Measurements from ENCODE around the gene GALM.
"Not testable (repeated sequence)": the region's sequence is repeated elsewhere in the genome, so short reads cannot be mapped to it uniquely, and the experiment has no call there.

Gene GALM

GRCh38 chr2:38712871-38713270 lies 47.0 kb downstream of the GALM start:
- H3K4me3 ChIP-seq (ENCODE audit: low read depth, low read length), result no peak overlapping the region
- no peak for TF ChIP-seq CTCF (IDR thresholded peaks at IDR 0.05; ENCODE audit: low read depth, low read length, missing control alignments)
- no peak for DNase-seq (ENCODE audit: low read depth)

- no peak for DNase-seq (ENCODE audit: low read depth)
- no peak overlapping the region for H3K4me3 ChIP-seq (ENCODE audit: low read depth, low read length)
- TF ChIP-seq CTCF (IDR thresholded peaks at IDR 0.05; ENCODE audit: low read depth, low read length, missing control alignments), result no peak
These were observed 47.4 kb downstream of the GALM start for GRCh38 chr2:38713338-38713737.

GRCh38 chr2:38714941-38715340 lies 49.0 kb downstream of the GALM start:
- not testable (repeated sequence) for H3K4me3 ChIP-seq (ENCODE audit: low read depth, low read length); DNase-seq (ENCODE audit: low read depth)

GRCh38 chr2:38716185-38716584 lies 50.3 kb downstream of the GALM start:
- no peak for DNase-seq (ENCODE audit: low read depth)
- no peak overlapping the region for H3K4me3 ChIP-seq (ENCODE audit: low read depth, low read length)
- TF ChIP-seq CTCF (IDR thresholded peaks at IDR 0.05; ENCODE audit: low read depth, low read length, missing control alignments), result no peak

GRCh38 chr2:38718601-38719000 lies 52.7 kb downstream of the GALM start:
- TF ChIP-seq CTCF (IDR thresholded peaks at IDR 0.05; ENCODE audit: low read depth, low read length, missing control alignments), result no peak

GRCh38 chr2:38719706-38720105 lies 53.8 kb downstream of the GALM start:
- TF ChIP-seq CTCF (IDR thresholded peaks at IDR 0.05; ENCODE audit: low read depth, low read length, missing control alignments), result no peak
- DNase-seq (ENCODE audit: low read depth), result no peak
- no peak overlapping the region for H3K4me3 ChIP-seq (ENCODE audit: low read depth, low read length)

More at GRCh38 chr2:38718601-38719000, 52.7 kb downstream of the GALM start:
- no peak overlapping the region for H3K4me3 ChIP-seq (ENCODE audit: low read depth, low read length)
- DNase-seq (ENCODE audit: low read depth), result no peak

GRCh38 chr2:38720613-38721241 lies 54.8 kb downstream of the GALM start:
- no peak for TF ChIP-seq CTCF (IDR thresholded peaks at IDR 0.05; ENCODE audit: low read depth, low read length, missing control alignments)
- no peak overlapping the region for H3K4me3 ChIP-seq (ENCODE audit: low read depth, low read length)
- peak; percentile 66 for DNase-seq (ENCODE audit: low read depth)
